ENCODE measurements around the gene RDM1.
A peak's percentile ranks its signal among the peaks of the same experiment; 100 is the strongest.

Gene RDM1

GRCh38 chr17:35892091-35893035 is 38.2 kb downstream of the RDM1 start:
- no peak overlapping the region for H3K4me3 ChIP-seq (replicated peaks; ENCODE audit: low read depth, low read length)
- TF ChIP-seq CTCF (IDR thresholded peaks at IDR 0.05; ENCODE audit: low read length, missing control alignments), result no peak
- DNase-seq (ENCODE audit: low read depth), result peak; percentile 56

- no peak for DNase-seq (ENCODE audit: low read depth)
- no peak overlapping the region for H3K4me3 ChIP-seq (replicated peaks; ENCODE audit: low read depth, low read length)
- no peak for TF ChIP-seq CTCF (IDR thresholded peaks at IDR 0.05; ENCODE audit: low read length, missing control alignments)
These were observed 39.3 kb downstream of the RDM1 start for GRCh38 chr17:35891269-35891668.

GRCh38 chr17:35890774-35891155 is 39.8 kb downstream of the RDM1 start:
- no peak overlapping the region for H3K4me3 ChIP-seq (replicated peaks; ENCODE audit: low read depth, low read length)
- DNase-seq (ENCODE audit: low read depth), result no peak
- no peak for TF ChIP-seq CTCF (IDR thresholded peaks at IDR 0.05; ENCODE audit: low read length, missing control alignments)

- H3K4me3 ChIP-seq (replicated peaks; ENCODE audit: low read depth, low read length), result no peak overlapping the region
- no peak for TF ChIP-seq CTCF (IDR thresholded peaks at IDR 0.05; ENCODE audit: low read length, missing control alignments)
- DNase-seq (ENCODE audit: low read depth), result peak; percentile 89
These were observed 40.5 kb downstream of the RDM1 start for GRCh38 chr17:35889818-35890773.

- DNase-seq (ENCODE audit: low read depth), result no peak
- no peak for TF ChIP-seq CTCF (IDR thresholded peaks at IDR 0.05; ENCODE audit: low read length, missing control alignments)
- H3K4me3 ChIP-seq (replicated peaks; ENCODE audit: low read depth, low read length), result no peak overlapping the region
These were observed 41.3 kb downstream of the RDM1 start for GRCh38 chr17:35889241-35889640.

GRCh38 chr17:35879773-35880654 is 50.6 kb downstream of the RDM1 start, which contains the start of gene CCL5:
TSS of gene CCL5 (minus strand) at chr17:35880360.
- DNase-seq (ENCODE audit: low read depth), result peak; percentile 59
- H3K4me3 ChIP-seq (replicated peaks; ENCODE audit: low read depth, low read length), result no peak within 1 kb of the TSS
- no peak for TF ChIP-seq CTCF (IDR thresholded peaks at IDR 0.05; ENCODE audit: low read length, missing control alignments)
